ENCODE measurements around the gene TMEM115. TPM values are rescaled to one million over a fixed set of nuclear protein-coding genes. Genes with fewer than 3 reads are reported as not detected.

The TMEM115 gene
- total and polyA plus RNA-seq, 9 of the 15 experiments (the other 6 are each of a cell fraction or from before 2014, with no cell fraction given): 1.6 to 26.9 (median 14.1) TPM

- peak overlapping the region; percentile 98; a peak in 3 of 4 replicates for H3K9ac ChIP-seq (ENCODE audit: insufficient read depth in 1 of 2, low read depth in 2 of 2, low read length in 2 of 2)
- no peaks in the 10 kb centered on the region for H3K9me1 ChIP-seq (ENCODE audit: control insufficient read depth, insufficient read depth, low read length)
- H3K27ac ChIP-seq (ENCODE audit: extremely low read depth, low read depth, low read length): peak overlapping the region; percentile 100
- ChIA-PET POLR2A (interaction anchor here (1.0 kb wide), 1 partner anchor 19 kb away, joined by 4 read pairs; the partner anchor contains the start of gene HYAL1), CTCF (ENCODE audit: low intra/inter-chr PET ratio) (no interaction called here)
- no peaks in the 10 kb centered on the region for H3K9me3 ChIP-seq (replicated peaks; ENCODE audit: control insufficient read depth, insufficient read depth, low read depth, low read length)
- no peak for DNase-seq (ENCODE audit: extremely low read depth in 1 of 4, low spot score in 3 of 4)
- H3K4me3 ChIP-seq: peak overlapping the region; percentile 81
- no peak for FAIRE-seq
- intact Hi-C loops (cut with micrococcal nuclease) (no loop called here), in situ Hi-C loops (cut with MboI) (no loop called here)
- no peaks in the 10 kb centered on the region for H4K20me1 ChIP-seq (replicated peaks; ENCODE audit: control insufficient read depth, insufficient read depth, low read length)
- H3K36me3 ChIP-seq (ENCODE audit: control insufficient read depth, insufficient read depth, low read length): peaks cover 46% of the 10 kb centered on the region; the same call in 2 of the 3 replicates
- peak overlapping the region; percentile 99 for H2AFZ ChIP-seq (ENCODE audit: low read depth, low read length)
- 44% methylated on average over 9 of the region's 14 CpGs for WGBS (ENCODE audit: insufficient coverage, low coverage, missing lambda C conversion rate)
- peak overlapping the region; percentile 90 for H3K4me2 ChIP-seq (ENCODE audit: insufficient read depth, low read length)
- H3K27me3 ChIP-seq (ENCODE audit: control insufficient read depth in 2 of 2, insufficient read depth in 2 of 2, low read length in 2 of 2): no peaks in the 10 kb centered on the region
- peaks cover 30 to 70% of the 10 kb centered on the region in 2 experiments for H3K4me1 ChIP-seq (replicated peaks in 1 of 2; ENCODE audit: control insufficient read depth in 2 of 2, insufficient read depth in 2 of 2, low read length in 2 of 2)
- H3K79me2 ChIP-seq (ENCODE audit: control insufficient read depth, insufficient read depth, low read length): peaks cover 27% of the 10 kb centered on the region
- ATAC-seq: no peak
- TF ChIP-seq CREM (IDR thresholded peaks at IDR 0.05; ENCODE audit: low read depth): no peak
- no peak for TF ChIP-seq ZNF165 (CRISPR knock-in tag; IDR thresholded peaks at IDR 0.05; ENCODE audit: borderline replicate concordance)
- TF ChIP-seq FOXM1 (IDR thresholded peaks at IDR 0.05; ENCODE audit: low read depth): no peak
- TF ChIP-seq FOXM1 (CRISPR knock-in tag; IDR thresholded peaks at IDR 0.05; ENCODE audit: low read depth): no peak
- no peak for TF ChIP-seq MTF1 (CRISPR knock-in tag; IDR thresholded peaks at IDR 0.05; ENCODE audit: borderline replicate concordance)
- no peak for TF ChIP-seq POU5F1 (IDR thresholded peaks at IDR 0.05; ENCODE audit: borderline replicate concordance, low read depth, low read length, partially characterized antibody)
- TF ChIP-seq ZBTB33 (CRISPR knock-in tag; IDR thresholded peaks at IDR 0.05): 0 out of 2 replicates have a peak, but pooled peaks have one; percentile 26
- peak; percentile 24 for TF ChIP-seq PCBP1 (IDR thresholded peaks at IDR 0.05; ENCODE audit: low read depth, low read length, poor library complexity, severe bottlenecking)
- TF ChIP-seq SRSF3 (IDR thresholded peaks at IDR 0.05; ENCODE audit: insufficient read depth, low read length): no peak
- no peak for TF ChIP-seq RBM15 (IDR thresholded peaks at IDR 0.05; ENCODE audit: insufficient read depth, low read length)
- TF ChIP-seq NFIC (IDR thresholded peaks at IDR 0.05): peak; percentile 4; the same call in 1 of the 2 replicates
- TF ChIP-seq ZNF143 (CRISPR knock-in tag; IDR thresholded peaks at IDR 0.05): no peak
- no TSS peak for BruUV-seq (replicated peaks)
Measured at GRCh38 chr3:50322115-50322385, 37.3 kb downstream of the TMEM115 start.
